Prostate gland (tissue), 2 donors: ENCODE results near the gene NR2C1.

ENCODE experiments used
- CTCF ChIP-seq, 4 experiments: fragments of 200-600 bp in 2 of 4; fragments of 450-650 bp in 2 of 4; sonication (generic) in 2 of 4; IDR thresholded peaks; 1 replicate in 3 of 4; 2 replicates in 1 of 4; pipeline ENCODE4 v1.5.1; 2016 to 2019; ENCODE audit warnings: antibody characterized with exemption in 4 of 4, mild to moderate bottlenecking in 2 of 4, moderate library complexity in 2 of 4
- POLR2AphosphoS5 ChIP-seq: sonication (generic); formaldehyde crosslinking; IDR thresholded peaks from one replicate; pipeline ENCODE4 v1.6.1; 2017; ENCODE audit warnings: antibody characterized with exemption

GRCh38 chr12:95059984-95060383 lies 13.4 kb downstream of the NR2C1 start:
- no peak for TF ChIP-seq CTCF (IDR thresholded peaks at IDR 0.05)
- no peak for TF ChIP-seq POLR2AphosphoS5
